NAMALWA (cell line): Measurements from ENCODE around the gene OBSCN.
"Not testable (repeated sequence)": the region's sequence is repeated elsewhere in the genome, so short reads cannot be mapped to it uniquely, and the experiment has no call there.

ENCODE experiments used
- DNase-seq: peaks from one replicate; pipeline ENCODE4 v3.0.0-alpha.2; 2015; ENCODE audit warnings: low spot score

OBSCN gene

DNA sequence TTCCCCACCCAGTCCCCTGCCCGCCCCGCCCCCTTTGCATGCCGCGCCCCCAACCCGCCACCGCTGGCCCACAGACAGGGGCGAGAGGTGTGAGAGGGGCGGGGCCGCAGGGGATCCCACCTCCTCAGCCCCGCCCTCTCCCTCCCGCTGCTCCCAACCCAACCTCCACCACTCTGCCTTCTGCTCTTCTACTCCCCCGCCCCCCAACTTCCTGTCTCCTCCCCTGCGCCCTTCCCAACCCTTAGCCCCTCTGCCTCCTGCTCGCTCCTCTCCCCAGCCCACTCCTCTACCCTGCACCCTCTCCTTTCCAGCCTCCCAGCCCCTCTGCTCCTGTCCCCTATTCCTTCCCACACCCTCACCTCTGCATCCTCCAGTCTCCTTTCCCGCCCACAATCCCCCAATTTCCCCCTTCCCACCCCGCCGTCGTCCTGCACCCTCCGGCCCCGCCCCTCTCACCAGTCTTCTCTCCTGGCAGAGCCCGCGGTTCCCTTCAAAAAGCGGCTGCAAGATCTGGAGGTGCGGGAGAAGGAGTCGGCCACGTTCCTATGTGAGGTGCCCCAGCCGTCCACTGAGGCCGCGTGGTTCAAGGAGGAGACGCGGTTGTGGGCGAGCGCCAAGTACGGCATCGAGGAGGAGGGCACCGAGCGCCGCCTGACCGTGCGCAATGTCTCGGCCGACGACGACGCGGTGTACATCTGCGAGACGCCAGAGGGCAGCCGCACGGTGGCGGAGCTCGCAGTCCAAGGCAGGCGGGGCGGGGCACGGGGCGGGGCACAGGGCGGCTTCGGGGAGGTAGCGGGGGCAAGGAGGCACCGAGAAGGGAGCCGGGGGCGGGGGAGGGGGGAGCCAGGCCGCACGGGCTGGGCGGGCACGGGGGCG is 5.4 kb downstream of the OBSCN start:
- peak; percentile 93 for DNase-seq

DNA sequence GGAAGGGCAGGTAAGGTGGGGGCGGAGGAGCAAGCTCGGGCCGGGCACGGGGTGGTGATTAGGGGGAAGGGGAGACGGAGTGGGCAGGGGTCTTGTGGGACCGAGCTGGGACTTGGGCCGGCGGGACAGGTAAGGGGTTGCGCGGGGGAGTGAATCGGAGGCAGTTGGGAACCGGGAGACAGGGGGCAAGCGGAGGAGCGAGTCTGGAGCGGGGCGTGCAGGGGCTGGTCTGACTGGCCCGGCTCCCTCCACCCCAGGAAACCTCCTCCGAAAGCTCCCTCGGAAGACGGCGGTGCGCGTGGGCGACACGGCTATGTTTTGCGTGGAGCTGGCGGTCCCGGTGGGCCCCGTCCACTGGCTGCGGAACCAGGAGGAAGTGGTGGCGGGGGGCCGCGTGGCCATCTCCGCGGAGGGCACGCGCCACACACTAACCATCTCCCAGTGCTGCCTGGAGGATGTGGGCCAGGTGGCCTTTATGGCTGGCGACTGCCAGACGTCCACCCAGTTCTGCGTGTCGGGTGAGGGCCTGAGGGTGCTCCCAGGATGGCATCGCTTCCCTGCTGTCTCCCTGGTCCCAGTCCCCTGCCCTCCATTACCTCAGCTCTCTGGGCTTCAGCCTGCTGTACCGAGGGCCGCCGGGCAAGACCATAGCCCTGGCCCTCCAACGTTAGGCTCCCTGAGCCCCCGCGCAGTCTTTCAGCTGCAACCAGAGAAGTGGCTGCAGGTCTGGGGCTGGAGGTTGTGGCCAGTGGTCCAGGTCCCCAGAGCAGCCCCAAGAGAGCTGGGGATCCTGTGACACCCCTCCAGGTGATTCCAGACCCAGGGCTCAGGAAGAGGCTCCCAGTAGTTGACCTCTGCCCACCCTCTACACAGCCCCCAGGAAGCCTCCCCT is 6.3 kb downstream of the OBSCN start:
- DNase-seq: no peak

DNA sequence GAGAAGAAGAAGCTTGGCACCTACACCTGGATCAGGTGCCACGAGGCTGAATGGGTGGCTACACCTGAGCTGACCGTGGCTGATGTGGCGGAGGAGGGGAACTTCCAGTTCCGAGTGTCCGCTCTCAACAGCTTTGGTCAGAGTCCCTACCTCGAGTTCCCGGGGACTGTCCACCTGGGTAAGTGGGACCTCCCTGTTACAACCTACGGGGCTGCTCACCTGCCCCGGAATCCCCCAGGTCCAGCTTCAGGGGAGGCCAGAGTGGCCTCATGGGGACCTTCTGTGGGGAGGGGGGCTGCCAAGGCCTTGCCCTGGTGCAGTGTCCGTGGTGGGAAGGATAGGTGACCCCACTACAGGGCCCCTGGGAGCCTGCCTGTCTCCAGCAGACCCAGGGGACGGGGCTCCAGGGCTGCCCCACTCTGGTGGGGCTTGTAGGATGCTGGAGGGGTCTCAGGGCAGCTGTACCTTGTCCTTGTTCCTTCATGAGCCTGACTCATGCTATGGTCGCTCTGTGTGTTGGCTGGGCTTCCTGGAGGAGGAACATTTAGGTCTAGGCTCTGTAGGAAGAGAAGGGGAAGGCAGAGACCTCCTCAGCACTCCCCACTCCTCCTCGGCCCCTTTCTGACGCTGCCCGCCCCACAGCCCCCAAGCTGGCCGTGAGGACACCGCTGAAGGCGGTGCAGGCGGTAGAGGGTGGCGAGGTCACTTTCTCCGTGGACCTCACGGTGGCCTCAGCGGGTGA is 7.2 kb downstream of the OBSCN start:
- DNase-seq: no peak

DNA sequence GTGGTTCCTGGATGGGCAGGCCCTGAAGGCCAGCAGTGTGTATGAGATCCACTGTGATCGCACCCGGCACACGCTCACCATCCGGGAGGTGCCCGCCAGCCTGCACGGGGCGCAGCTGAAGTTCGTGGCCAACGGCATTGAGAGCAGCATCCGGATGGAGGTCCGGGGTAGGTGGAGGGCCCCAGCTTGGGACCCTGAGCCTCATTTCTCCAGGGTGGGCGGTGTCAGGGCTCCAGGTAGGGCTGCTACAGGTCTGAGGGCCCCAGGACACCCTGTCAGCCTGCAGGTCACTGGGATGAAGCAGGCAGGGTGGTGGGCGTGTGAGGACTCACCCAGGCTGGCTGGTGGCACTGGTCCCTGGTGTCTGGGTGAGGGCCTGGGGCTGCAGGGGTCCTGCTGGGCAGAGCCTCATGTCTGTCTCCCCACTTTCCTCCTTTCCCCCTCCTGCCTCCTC is 7.8 kb downstream of the OBSCN start:
- no peak for DNase-seq

DNA sequence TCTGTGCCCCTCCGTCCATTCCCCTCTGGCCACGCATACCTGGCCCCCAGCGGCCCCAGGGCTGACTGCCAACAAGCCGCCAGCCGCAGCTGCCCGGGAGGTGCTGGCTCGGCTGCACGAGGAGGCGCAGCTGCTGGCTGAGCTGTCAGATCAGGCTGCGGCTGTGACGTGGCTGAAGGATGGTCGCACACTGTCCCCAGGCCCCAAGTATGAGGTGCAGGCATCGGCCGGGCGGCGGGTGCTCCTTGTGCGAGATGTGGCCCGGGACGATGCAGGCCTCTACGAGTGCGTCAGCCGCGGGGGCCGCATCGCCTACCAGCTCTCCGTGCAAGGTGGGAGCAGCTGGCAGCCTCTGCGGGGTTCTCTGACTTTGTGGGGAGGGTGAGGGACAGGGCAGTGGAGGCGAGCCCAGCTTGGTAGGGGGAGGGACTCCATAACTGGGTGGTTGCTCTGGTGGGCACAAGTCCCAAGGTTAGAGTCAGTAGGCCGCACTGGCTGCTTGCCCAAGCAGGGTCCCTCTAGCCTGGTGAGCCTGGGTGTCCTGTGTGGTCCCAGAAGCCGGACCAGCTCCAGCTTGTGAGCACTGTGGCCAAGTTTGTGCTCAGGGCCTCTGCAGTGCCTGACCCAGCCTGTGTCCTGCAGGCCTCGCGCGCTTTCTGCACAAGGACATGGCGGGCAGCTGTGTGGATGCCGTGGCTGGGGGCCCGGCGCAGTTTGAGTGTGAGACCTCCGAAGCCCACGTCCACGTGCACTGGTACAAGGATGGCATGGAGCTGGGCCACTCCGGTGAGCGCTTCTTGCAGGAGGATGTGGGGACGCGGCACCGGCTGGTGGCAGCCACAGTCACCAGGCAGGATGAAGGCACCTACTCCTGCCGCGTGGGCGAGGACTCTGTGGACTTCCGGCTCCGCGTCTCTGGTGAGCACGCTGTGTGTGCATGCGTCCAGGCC is 8.8 kb downstream of the OBSCN start:
- DNase-seq: no peak

DNA sequence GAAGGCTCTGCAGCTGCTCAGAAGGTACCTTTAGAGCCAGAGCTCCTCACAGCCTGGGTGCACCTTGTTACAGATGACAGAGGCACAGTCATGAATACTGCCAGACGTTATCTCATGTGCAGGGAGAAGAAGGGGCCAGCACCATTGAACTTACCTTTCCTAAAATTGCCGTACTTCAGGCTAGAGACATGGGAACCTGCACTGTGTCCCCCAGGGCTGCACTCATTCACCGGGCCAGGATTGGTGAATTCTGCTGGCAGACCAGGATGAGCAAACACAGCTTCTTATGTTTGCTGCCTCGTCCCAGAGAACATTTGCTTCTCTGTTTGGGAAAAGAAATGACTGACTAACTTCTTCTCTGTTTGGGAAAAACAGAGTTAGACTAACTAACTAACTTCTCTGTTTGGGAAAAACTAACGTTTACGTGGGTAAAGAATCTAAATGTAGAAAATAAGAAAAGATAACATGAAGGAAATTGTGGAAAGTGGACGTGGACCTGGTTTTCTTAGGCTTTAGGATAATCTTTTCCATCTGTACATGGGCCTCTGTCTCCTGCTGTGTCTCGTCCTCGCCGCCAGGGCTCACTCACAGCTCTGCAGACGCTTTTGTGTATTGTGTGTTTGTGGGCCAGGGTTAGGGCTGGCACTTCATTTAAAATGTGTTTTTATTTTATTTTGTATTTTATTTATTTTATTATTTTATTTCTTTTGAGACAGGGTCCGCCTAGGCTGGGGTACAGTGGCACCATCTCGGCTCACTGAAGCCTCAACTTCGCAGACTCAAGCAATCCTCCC is 9.9 kb downstream of the OBSCN start:
- DNase-seq: no peak

DNA sequence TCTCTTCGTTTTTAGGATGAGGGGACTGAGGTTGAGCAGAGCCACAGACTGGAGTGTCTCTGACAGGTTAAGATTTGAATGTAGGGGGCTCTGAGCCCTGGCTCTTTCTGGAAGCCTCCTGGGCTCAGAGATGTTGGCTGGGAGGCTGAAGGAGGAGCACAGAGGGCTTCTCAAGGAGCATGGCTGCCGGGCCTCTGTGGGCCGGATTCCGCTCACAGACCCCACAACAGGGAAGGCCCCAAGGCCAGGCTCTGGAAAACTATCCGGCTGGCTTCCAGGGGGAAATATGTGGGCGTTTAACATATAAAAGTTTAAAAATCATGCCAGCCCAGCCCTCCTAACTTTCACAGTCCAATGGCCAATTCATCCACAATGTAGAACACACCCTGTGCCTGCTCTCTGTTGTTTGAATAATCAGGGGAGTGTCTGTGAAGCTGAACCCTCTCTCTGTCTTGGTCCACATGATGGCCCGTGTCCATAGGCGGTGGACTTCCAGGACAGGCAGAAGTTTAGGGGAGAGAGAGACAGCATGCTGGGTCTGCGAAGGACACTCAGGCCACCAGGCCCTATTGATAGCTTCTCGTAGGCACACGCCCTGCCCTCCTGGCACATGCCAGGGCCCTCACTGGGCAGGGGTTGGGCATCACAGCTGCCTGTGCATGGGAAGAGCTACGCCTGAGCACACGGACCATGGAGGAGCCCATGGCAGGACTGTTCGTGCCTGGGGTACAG is 10.8 kb downstream of the OBSCN start:
- no peak for DNase-seq

DNA sequence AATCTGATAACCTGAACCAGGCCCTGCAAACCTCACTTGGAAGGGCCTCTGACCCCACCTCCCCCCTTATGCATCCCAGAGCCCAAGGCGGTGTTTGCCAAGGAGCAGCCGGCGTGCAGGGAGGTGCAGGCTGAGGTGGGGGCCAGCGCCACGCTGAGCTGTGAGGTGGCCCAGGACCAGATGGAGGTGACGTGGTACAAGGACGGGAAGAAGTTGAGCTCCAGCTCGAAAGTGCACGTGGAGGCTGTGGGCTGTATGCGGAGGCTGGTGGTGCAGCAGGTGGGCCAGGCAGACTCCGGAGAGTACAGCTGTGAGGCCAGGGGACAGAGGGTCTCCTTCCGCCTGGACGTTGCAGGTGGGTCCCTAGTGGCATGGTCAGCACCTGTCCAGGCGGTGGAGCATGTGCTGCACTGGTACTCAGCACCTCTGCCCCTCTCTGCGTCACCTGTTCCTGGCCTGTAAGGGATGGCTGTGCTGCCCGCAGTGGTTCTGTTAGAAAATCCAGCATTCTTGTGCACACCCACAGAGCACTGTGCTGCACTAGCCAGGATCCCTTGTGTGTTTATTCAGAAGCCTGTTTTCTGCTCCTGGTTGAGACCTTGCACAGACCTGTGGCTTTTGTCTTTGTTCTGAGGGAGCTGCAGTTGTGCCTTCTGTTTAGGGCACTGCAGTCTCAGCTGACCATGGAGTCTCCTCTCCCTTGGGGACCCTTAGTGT is 11.6 kb downstream of the OBSCN start:
- no peak for DNase-seq

DNA sequence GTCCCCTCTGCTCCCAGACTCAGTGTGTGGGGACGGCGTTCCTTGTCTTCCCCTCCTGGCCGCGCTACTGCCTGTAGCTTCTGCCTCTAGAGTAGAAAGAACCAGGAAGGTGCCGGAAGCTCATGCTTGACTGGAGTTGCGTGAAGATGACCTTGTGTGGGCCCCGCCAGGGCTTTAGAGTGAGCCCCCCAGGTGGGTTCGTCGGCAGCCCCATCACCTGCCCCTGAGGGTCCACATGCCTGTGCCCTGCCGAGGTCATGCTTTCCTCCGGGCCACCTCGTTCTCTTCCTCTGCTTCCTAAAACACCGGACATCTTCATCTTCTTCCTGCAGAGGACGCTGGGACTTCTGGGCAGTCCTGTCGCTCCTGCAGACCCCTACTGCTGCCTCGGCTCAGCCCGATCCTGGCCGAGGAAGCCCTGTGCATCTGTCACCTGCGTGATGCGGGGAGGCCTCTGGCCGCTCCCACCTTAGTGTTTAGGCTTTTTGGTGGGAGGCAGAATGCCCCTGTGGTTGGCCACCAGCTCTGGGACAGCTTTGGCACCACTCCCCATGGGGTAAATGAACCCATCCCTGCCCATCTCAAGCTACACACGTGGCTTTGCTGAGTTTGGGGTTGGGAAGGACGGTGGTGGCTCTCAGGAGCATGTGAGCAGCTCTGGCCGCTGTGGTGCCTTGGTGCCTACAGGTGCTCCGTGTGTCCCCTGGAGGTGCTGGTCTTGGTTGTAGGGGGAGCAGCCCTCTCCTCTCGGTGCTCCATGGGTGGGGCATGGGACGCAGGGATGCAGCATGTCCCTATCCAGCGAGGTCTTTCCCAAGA is 12.3 kb downstream of the OBSCN start:
- DNase-seq: no peak

DNA sequence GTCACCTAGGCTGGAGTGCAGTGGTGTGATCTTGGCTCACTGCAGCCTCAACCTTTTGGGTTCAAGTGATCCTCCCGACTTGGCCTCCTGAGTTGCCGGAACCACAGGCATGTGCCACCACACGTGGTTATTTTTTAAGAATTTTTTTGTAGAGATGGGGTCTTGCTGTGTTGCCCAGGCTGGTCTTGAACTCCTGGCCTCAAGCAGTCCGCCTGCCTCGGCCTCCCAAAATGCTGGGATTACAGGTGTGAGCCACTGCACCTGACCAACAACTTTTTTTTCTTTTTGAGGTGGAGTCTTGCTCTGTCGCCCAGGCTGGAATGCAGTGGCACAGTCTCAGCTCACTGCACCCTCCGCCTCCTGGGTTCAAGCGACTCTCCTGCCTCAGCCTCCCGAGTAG is 13.3 kb downstream of the OBSCN start:
- DNase-seq: not testable (repeated sequence)

DNA sequence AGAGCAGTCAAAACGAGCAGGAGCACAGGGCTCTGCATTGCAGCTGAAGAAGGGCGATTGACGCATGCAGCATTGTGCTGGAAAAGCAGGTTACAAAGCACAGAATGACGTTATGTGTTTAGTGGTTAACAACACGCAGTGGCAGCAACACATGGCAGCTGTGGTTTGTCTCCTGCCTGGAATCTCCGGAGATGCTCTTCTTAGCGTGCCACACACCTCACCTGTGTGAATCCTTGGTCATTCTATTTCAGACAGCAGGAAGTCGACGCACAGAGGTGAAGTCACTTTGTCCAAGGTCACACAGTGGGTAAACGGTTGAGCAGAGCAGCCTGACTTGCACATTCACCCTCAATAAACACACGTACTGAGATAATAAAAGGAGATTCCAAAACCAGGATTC is 14.7 kb downstream of the OBSCN start:
- no peak for DNase-seq

DNA sequence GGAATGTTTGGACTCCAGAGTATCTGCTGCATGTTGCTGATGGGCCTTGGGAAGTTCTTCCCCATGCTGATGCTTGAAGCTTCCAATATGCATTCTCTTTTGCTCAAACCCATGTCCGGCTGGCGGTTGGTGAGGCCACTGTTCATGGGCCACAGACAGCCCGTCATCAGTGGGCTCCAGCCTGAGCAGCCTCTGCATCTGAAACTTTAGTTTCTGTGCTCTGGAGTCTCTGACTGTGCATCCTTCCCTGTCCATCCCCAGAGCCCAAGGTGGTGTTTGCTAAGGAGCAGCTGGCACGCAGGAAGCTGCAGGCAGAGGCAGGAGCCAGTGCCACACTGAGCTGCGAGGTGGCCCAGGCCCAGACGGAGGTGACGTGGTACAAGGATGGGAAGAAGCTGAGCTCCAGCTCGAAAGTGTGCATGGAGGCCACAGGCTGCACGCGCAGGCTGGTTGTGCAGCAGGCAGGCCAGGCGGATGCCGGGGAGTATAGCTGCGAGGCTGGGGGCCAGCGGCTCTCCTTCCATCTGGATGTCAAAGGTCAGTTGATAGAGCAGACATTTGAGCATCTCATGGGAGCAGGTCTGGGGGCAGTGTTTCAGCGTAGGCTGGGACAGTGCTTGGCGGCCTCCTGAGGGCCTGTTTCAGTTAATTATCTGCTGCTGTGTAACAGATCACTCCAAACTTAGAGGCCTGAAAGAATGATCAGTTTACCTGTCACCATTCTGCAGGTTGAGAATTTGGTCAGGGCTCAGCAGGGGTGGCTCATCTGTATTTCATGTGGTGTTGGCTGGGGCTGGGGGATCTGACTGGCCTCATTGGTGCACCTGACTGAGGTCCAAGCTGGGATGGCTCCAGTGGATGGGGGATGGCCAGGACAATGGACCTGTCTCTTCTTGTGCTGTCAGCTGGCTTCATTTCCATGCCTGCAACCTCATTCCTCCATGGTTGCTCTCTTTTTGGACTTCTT is 16.6 kb downstream of the OBSCN start:
- DNase-seq: no peak

DNA sequence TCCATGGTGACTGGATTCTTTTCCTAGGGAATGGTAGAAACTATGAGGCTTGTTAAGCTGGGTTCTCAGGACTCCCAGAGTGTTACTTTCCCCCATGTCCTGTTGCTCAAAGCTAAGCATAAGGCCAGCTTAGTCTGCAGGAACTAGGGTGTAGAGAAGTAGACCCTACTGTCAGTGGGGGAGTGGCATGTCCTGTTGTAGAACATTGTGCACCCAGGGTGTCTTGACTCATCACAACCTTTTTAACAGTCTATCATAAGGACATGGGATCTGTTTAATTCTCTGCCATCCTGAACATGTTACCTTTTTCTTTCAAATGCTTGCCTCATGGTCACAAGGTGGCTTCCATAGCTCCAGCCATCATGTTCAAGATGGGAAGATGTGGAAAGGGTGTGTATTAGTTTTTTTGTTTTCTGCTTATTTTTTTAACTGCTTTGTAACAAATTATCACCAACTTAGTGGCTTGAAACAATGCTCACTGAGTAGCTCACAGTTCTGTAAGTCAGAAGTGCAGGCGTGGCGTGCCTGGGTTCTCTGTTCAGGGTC is 17.4 kb downstream of the OBSCN start:
- no peak for DNase-seq

DNA sequence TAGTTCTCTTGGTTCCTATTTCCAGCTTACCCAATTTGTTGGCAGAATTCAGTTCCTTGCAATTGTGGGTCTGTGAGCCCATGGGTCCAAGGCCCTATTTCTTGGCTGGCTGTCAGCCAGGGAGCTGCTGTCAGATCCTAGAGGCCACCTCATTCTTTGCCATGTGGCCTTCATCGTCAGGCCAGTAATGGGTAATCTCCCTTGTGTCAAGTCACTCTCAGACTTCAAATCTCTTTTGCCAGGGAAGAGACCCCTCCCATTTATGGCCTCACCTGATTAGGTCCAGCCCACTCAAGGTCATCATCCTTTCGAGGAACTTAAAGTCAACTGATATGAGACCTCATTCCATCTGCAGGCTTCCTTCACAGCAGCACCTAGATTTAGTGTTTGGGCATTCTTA is 17.9 kb downstream of the OBSCN start:
- no peak for DNase-seq

DNA sequence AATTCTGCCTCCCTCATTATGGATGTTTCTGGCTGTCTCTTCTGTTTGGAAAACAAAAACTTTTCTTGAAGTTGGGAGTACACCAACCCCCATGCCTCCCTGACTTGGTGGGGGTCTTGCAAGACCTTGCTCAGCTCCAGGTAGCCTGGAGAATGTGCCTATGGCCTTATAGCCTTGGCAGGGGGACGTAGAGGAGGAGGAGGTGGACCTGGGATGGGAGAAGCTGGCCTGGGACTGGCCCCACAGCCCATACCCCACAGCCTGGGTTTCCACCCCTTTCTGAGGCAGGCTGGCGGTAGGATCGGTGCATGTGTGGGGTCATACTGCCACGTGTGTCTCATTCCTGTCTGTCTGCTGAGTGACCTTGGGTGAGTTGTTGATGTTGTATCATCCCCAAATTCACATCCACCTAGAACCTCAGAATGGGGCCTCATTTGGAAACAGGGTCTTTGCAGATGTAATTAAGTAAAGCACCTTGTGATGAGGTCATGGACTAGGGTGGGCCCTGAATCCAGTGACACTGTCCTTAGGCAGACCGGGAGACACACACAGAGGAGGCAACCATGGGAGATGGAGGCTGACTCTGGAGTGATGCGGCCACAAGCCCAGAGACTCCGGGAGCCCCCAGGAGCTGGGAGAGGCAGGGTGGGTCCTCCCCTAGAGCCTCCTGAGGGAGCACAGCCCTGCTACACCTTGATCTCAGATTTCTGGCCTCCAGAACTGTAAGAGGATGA is 18.5 kb downstream of the OBSCN start:
- DNase-seq: no peak
